Rectal smooth muscle tissue (tissue), 1 donor: ENCODE results near the gene DNAH10.
"Not testable (repeated sequence)": the region's sequence is repeated elsewhere in the genome, so short reads cannot be mapped to it uniquely, and the experiment has no call there.

Source experiments
- H3K27ac ChIP-seq: one replicate; pipeline ENCODE4 v1.7.0; 2013; ENCODE audit warnings: low read depth, low read length, inconsistent platforms
- H3K27me3 ChIP-seq: one replicate; pipeline ENCODE4 v1.7.0; 2013; ENCODE audit warnings: low read length; ENCODE audit not compliant: control insufficient read depth, insufficient read depth
- H3K36me3 ChIP-seq: one replicate; pipeline ENCODE4 v1.7.0; 2013; ENCODE audit warnings: low read length; ENCODE audit not compliant: control insufficient read depth, insufficient read depth
- H3K4me1 ChIP-seq: one replicate; pipeline ENCODE4 v1.7.0; 2013; ENCODE audit warnings: low read length; ENCODE audit not compliant: control insufficient read depth, insufficient read depth
- H3K4me3 ChIP-seq: one replicate; pipeline ENCODE4 v1.7.0; 2013; ENCODE audit warnings: low read length
- H3K9ac ChIP-seq: one replicate; pipeline ENCODE4 v1.7.0; 2013; ENCODE audit warnings: low read length

Gene DNAH10

GRCh38 chr12:123910057-123910456 lies 148.0 kb downstream of the DNAH10 start:
- Histone ChIP-seq H3K27me3 (no peaks in the 10 kb centered on the region), H3K27ac (no peak overlapping the region), H3K36me3 (no peaks in the 10 kb centered on the region), H3K4me3 (no peak overlapping the region), H3K4me1 (no peaks in the 10 kb centered on the region), H3K9ac (no peak overlapping the region)

- Histone ChIP-seq H3K27ac (no peak overlapping the region), H3K4me1 (no peaks in the 10 kb centered on the region), H3K27me3 (no peaks in the 10 kb centered on the region), H3K36me3 (no peaks in the 10 kb centered on the region), H3K9ac (no peak overlapping the region), H3K4me3 (no peak overlapping the region)
Observed at GRCh38 chr12:123910761-123911193, 148.7 kb downstream of the DNAH10 start.

- H3K27me3 ChIP-seq, H3K36me3 ChIP-seq, H3K27ac ChIP-seq, H3K4me3 ChIP-seq, H3K9ac ChIP-seq, H3K4me1 ChIP-seq: not testable (repeated sequence)
Observed at GRCh38 chr12:123911672-123912409, 149.7 kb downstream of the DNAH10 start.

GRCh38 chr12:123912415-123913380 lies 150.6 kb downstream of the DNAH10 start:
- Histone ChIP-seq H3K4me1 (no peaks in the 10 kb centered on the region), H3K9ac (no peak overlapping the region), H3K27ac (no peak overlapping the region), H3K4me3 (no peak overlapping the region), H3K27me3 (no peaks in the 10 kb centered on the region), H3K36me3 (no peaks in the 10 kb centered on the region)

- no peak overlapping the region for H3K9ac ChIP-seq
Observed at GRCh38 chr12:123914726-123915333, 152.7 kb downstream of the DNAH10 start.

GRCh38 chr12:123916729-123917128 lies 154.6 kb downstream of the DNAH10 start:
- Histone ChIP-seq H3K27ac (no peak overlapping the region), H3K9ac (no peak overlapping the region), H3K4me1 (no peaks in the 10 kb centered on the region), H3K36me3 (no peaks in the 10 kb centered on the region), H3K27me3 (peaks cover 2% of the 10 kb centered on the region), H3K4me3 (no peak overlapping the region)

More at GRCh38 chr12:123914726-123915333, 152.7 kb downstream of the DNAH10 start:
- Histone ChIP-seq H3K27me3 (peaks cover 2% of the 10 kb centered on the region), H3K36me3 (no peaks in the 10 kb centered on the region), H3K27ac (no peak overlapping the region), H3K4me3 (no peak overlapping the region), H3K4me1 (no peaks in the 10 kb centered on the region)

GRCh38 chr12:123917337-123917850 lies 155.3 kb downstream of the DNAH10 start:
- H3K36me3 ChIP-seq: no peaks in the 10 kb centered on the region
- H3K9ac ChIP-seq: no peak overlapping the region
- H3K27ac ChIP-seq: no peak overlapping the region
- H3K27me3 ChIP-seq: peaks cover 2% of the 10 kb centered on the region
- H3K4me1 ChIP-seq: no peaks in the 10 kb centered on the region
- no peak overlapping the region for H3K4me3 ChIP-seq

GRCh38 chr12:123919980-123920360 lies 157.9 kb downstream of the DNAH10 start:
- H3K27ac ChIP-seq: no peak overlapping the region
- H3K4me3 ChIP-seq: no peak overlapping the region
- no peak overlapping the region for H3K9ac ChIP-seq
- H3K4me1 ChIP-seq: no peaks in the 10 kb centered on the region
- H3K36me3 ChIP-seq: no peaks in the 10 kb centered on the region
- H3K27me3 ChIP-seq: peaks cover 2% of the 10 kb centered on the region

GRCh38 chr12:123923038-123923437 lies 160.9 kb downstream of the DNAH10 start:
- Histone ChIP-seq H3K36me3 (no peaks in the 10 kb centered on the region), H3K4me3 (no peak overlapping the region), H3K9ac (no peak overlapping the region), H3K27me3 (peaks cover 2% of the 10 kb centered on the region), H3K27ac (no peak overlapping the region), H3K4me1 (no peaks in the 10 kb centered on the region)

- no peaks in the 10 kb centered on the region for H3K4me1 ChIP-seq
- H3K4me3 ChIP-seq: no peak overlapping the region
- no peak overlapping the region for H3K9ac ChIP-seq
- no peak overlapping the region for H3K27ac ChIP-seq
- no peaks in the 10 kb centered on the region for H3K36me3 ChIP-seq
- H3K27me3 ChIP-seq: no peaks in the 10 kb centered on the region
Observed at GRCh38 chr12:123923927-123924326, 161.8 kb downstream of the DNAH10 start.

GRCh38 chr12:123924539-123924938 lies 162.4 kb downstream of the DNAH10 start:
- no peak overlapping the region for H3K9ac ChIP-seq
- no peak overlapping the region for H3K27ac ChIP-seq
- no peaks in the 10 kb centered on the region for H3K4me1 ChIP-seq
- no peaks in the 10 kb centered on the region for H3K36me3 ChIP-seq
- H3K27me3 ChIP-seq: no peaks in the 10 kb centered on the region
- H3K4me3 ChIP-seq: no peak overlapping the region

GRCh38 chr12:123928274-123928865 lies 166.3 kb downstream of the DNAH10 start:
- Histone ChIP-seq H3K4me3 (no peak overlapping the region), H3K27ac (no peak overlapping the region), H3K36me3 (no peaks in the 10 kb centered on the region), H3K9ac (no peak overlapping the region), H3K27me3 (no peaks in the 10 kb centered on the region), H3K4me1 (no peaks in the 10 kb centered on the region)
